GM21786 (cell line): ENCODE results near the gene PIGW.
"Not testable (repeated sequence)": the region's sequence is repeated elsewhere in the genome, so short reads cannot be mapped to it uniquely, and the experiment has no call there.

Experiments used
- ATAC-seq: cut with Tn5 transposase; IDR thresholded peaks from one replicate; pipeline ENCODE4 v1.9.1; 2021; ENCODE audit not compliant: unreplicated experiment

Gene PIGW

GRCh38 chr17:36507266-36507665 lies 27.5 kb upstream of the PIGW start:
- ATAC-seq = no peak

GRCh38 chr17:36508439-36508838 lies 26.3 kb upstream of the PIGW start:
- ATAC-seq = not testable (repeated sequence)

GRCh38 chr17:36509272-36509985 lies 25.4 kb upstream of the PIGW start:
- ATAC-seq = no peak

- ATAC-seq = no peak
Measured at GRCh38 chr17:36510636-36511035, 24.2 kb upstream of the PIGW start.

- ATAC-seq = no peak
Measured at GRCh38 chr17:36511216-36511615, 23.6 kb upstream of the PIGW start.

- no peak for ATAC-seq
Measured at GRCh38 chr17:36512641-36513040, 22.1 kb upstream of the PIGW start.

GRCh38 chr17:36514856-36515255 lies 19.9 kb upstream of the PIGW start:
- ATAC-seq = no peak

GRCh38 chr17:36515837-36516236 lies 18.9 kb upstream of the PIGW start:
- ATAC-seq = no peak

GRCh38 chr17:36523113-36523512 lies 11.7 kb upstream of the PIGW start:
- no peak for ATAC-seq

- ATAC-seq = no peak
Measured at GRCh38 chr17:36524428-36524876, 10.3 kb upstream of the PIGW start.

GRCh38 chr17:36525113-36525512 lies 9.7 kb upstream of the PIGW start:
- no peak for ATAC-seq

GRCh38 chr17:36525888-36526287 lies 8.9 kb upstream of the PIGW start:
- ATAC-seq = no peak

GRCh38 chr17:36527621-36528250 lies 7.1 kb upstream of the PIGW start:
- ATAC-seq = no peak

GRCh38 chr17:36529121-36529520 lies 5.7 kb upstream of the PIGW start:
- no peak for ATAC-seq

- no peak for ATAC-seq
Measured at GRCh38 chr17:36532435-36532975, 2.3 kb upstream of the PIGW start.

GRCh38 chr17:36533935-36534839 lies 600 bp upstream of the PIGW start:
- ATAC-seq = peak; percentile 32

GRCh38 chr17:36535669-36536081 lies 888 bp downstream of the PIGW start:
- ATAC-seq = no peak

GRCh38 chr17:36540696-36541095 lies 5.9 kb downstream of the PIGW start:
- no peak for ATAC-seq

GRCh38 chr17:36542755-36543154 lies 8.0 kb downstream of the PIGW start:
- no peak for ATAC-seq

- ATAC-seq = peak; percentile 4
Measured at GRCh38 chr17:36544044-36544306, 9.2 kb downstream of the PIGW start.

- peak; percentile 45 for ATAC-seq
Measured at GRCh38 chr17:36544307-36545076, 9.7 kb downstream of the PIGW start, which contains the start of gene GGNBP2. Gene GGNBP2 (plus strand): TSS chr17:36544919. CDS start chr17:36545725, 806 bp downstream.
